Activated CD4-positive, alpha-beta T cell treated with anti-CD3 and anti-CD28 coated beads, Interleukin-2, amount 50 U/mL, for 16 hours (primary cell): ENCODE results near the gene FOSL2.

Experiments used
- DNase-seq: peaks from one replicate; pipeline ENCODE4 v3.0.0-alpha.2; 2020

The FOSL2 gene

GRCh38 chr2:28413899-28414295 lies 21.2 kb downstream of the FOSL2 start:
- DNase-seq = no peak

- no peak for DNase-seq
These were observed 21.9 kb downstream of the FOSL2 start for GRCh38 chr2:28414583-28414982.

DNA sequence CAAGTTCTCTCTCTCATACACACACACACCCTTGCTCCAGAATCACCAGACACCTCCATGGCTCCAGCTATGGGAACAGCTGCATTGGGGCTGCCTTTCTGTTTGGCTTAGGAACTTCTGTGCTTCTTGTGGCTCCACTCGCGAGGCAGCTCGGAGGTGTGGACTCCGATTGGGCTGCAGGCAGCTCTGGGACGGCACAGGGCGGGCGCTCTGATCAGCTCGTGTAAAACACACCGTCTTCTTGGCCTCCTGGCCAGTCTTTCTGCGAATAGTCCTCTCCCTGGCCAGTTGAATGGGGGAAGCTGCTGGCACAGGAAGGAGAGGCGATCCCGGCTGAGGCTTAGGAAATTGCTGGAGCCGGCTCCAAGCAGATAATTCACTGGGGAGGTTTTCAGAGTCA lies 22.4 kb downstream of the FOSL2 start:
- no peak for DNase-seq

DNA sequence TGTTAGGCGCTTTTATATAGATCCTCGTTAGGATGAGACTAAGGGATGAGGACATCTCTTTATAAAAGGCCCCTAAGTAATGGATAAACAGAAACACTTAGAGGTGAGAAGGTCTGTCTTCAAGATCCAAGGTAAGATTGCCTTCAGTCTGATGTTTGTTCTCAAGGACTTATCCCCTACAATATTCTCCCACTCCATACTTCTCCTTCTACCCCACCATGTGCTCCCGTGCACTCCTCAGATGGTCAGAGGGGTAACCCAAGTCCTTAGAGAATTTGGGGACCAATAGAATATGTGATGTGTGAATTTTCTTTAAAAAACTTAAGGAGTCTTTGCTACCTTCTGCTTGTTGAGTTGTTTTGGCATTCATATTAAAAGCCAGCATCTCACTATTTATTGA lies 23.1 kb downstream of the FOSL2 start:
- DNase-seq = no peak

DNA sequence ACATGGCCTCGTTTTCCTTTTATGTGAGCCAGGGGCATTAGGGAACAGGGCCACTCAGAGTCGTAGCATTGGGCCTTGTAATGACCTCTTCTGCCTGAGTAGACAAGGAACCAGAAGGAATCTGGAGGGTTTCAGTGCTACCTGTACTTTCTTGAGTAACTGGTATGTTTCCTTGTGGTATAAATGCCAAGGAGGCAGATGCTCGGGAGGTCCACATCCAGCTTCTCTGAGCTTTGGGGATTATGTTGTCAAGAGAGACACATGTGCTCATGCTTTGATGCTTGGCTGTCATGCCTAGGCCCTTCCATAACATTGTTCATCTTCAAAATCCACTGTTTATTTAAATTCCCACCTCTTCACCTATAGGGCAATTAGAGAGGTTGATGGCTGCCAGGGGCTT lies 26.3 kb downstream of the FOSL2 start:
- no peak for DNase-seq

GRCh38 chr2:28419443-28420270 lies 27.0 kb downstream of the FOSL2 start:
- no peak for DNase-seq

GRCh38 chr2:28420722-28421121 lies 28.1 kb downstream of the FOSL2 start:
- DNase-seq = no peak

- no peak for DNase-seq
These were observed 30.5 kb downstream of the FOSL2 start for GRCh38 chr2:28422908-28423741.

DNA sequence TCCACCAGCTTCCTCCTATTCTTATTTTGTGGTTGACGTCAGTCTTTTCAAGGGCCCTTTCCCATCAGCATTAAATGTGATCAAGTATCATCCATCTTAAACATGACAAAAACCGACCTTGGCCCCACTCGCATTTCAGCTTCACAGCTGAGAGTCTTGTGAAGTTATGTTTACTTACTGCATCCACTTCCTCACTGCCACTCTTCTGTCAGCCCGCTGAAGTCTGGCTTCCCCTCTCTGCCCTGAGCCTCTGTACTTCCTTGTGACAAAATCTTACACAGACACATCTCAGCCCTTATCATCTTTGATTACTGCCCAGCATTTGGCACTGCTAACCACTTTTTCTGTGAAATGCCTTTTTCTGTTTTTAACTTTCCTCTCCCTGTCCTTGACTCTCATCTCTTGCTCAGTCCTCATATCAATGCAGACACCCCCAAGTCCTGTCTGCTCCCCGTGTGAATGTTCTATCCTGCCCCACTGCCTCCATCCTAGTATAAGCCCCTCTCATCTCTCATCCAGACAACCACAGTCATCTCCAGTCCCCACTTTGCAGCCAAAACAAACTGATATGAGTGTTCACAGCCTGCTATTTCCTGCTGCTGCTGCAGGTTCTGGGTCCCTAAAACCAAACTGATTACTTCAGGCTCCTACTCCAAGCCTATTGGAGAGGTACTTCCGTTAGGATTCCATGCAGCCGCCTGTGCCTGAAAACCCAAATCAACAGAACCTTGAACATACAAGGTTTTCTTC lies 31.4 kb downstream of the FOSL2 start:
- DNase-seq = peak; percentile 54

- DNase-seq = no peak
These were observed 32.3 kb downstream of the FOSL2 start for GRCh38 chr2:28424799-28425463.

DNA sequence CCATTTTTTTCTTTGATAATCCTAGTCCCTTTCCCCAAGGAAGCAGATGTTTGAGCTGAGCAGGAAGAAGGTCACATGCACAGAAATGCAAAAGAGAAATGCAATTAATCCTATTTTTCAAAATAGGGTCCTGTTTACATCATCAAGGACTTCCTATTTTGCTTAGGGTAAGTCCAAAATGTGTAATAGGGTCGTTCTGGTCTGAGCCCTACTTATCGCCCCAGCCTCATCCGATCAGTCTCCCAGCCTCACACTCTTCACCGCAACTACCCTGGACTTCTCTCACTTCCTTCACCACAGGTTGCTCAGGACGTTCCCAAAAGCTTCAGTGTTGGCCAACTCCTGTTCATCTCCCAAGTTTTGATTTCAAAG lies 32.8 kb downstream of the FOSL2 start:
- DNase-seq = no peak

DNA sequence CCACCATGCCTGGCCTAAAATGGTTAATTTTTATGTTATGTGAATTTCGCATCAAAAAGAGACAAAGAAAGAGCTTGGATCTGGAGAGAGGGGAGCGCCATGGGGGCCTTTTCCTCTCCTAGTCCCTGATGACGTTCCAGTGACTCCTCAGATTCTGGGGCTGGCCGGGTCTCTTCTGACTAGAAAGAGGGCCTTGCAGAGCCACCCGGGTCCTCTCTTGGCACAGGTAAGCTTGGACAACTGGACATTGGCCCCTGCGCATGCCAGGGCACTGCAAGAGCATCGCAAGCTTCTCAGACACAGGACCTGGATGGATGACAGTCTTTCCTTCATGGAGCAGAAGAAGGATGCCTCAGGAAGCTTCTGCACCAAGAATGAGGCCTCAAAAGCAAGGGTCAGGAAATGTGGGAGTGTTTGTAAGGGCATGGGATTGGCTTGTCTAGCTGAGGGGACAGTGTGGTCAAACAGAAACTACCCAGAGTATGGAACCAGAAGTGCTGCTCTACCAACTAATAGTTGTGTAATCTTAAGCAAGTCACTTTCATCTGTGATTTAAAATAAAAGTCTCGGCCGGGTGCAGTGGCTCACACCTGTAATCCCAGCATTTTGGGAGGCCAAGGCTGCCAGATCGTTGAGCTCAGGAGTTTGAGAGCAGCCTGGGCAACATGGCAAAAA lies 35.2 kb downstream of the FOSL2 start:
- no peak for DNase-seq

- DNase-seq = no peak
These were observed 35.8 kb downstream of the FOSL2 start for GRCh38 chr2:28428486-28428885.

DNA sequence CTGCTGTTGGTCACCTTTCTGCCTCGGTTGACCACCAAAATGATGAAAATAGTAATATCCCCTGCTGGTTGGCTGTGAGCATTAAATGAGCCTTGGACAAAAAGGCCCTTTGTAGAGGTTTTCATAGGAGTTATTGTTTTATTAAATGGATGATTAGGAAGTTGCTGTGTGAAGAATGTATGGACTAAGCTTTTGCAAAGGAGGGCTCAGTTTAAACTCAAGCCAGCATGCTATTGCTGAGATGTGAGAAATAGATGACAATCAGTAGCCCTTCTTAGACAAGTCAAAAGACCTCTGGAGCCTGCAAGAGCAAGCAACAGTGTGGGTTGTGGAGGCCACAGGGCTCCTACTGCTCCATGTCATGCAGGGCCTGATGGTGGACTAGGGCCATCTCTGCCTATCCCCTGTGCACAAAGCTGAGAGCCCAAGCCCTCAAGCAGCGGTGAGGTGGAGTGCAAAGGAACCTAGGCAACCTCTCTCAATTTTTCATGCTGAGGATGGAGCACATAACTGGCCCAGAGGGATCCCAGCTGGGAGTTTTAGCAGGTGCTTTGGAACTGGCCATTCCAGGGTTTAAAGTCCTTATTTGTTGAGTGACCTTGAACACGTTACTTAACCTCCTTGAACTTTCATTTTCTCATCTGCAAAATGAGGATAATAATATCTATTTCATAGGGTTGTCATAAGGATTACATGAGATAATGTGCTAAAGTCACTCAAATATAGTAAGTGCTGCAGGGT lies 37.1 kb downstream of the FOSL2 start:
- DNase-seq = no peak

DNA sequence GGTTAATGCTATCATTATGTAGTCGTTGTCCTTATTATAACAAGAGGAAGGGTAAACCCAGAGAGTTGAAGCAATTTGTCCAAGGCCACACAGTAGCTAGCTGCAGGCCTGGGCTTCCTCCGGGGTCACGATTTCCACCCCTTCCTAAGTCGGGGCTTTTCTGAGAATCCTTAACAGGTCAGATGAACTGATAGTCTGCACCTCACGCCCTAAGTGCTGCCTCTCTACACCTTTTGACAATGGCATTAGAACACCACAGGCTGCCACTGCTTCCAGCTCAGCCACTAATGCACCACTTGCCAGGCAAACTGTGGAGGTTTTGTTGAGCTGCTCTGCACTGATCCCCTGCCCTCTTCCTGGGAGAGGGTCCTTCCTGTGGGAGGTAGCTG lies 37.7 kb downstream of the FOSL2 start:
- no peak for DNase-seq

DNA sequence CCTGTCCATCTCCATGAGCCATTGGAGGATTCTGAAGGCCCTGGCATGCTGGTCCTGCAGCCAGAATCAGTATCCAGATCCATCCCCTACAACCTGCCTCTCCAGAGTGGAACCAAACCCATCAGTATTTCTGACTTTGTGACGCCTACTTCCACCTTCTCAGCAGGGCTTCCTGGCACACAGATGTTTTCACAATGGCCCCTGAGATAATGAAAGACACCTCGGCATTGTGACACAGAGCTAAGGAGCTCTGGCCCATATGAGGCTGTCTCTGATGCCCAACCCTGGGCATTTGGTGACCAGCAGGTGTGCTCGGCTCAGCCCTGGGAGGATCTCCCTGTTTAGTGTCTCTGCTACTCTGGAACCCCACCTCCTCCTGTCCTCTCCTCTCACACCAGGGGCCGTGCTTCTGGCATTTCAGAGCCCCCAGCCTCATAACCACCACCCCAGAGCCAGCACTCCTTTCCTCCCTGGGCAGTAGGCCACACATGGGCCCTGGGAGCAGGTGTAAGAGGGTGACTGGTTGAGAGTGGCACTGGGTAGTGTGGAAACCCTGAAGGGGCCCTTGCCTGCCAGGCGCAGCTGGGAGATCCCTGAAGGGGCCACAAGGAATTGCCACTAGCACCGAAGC lies 38.2 kb downstream of the FOSL2 start:
- DNase-seq = no peak

GRCh38 chr2:28431741-28432140 lies 39.1 kb downstream of the FOSL2 start:
- DNase-seq = no peak

DNA sequence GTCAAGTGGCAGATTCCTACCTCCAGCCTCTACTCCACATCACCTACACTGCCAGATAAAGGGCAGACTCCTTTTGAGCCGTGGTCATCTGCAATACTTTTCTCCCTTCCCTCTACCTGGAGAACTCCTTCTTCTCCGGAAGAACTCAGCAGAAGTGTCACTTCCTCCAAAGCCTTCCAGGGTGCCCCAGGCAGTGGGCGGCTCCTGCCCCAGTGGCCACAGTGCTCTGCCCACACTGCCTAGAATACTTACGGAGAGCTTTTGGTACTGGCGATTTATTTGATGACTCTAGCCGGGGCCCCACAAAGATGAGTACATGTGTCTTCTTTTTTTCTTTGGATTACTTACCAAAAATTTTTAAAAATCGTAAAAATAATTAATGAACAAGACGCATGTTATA lies 39.7 kb downstream of the FOSL2 start:
- DNase-seq = no peak

DNA sequence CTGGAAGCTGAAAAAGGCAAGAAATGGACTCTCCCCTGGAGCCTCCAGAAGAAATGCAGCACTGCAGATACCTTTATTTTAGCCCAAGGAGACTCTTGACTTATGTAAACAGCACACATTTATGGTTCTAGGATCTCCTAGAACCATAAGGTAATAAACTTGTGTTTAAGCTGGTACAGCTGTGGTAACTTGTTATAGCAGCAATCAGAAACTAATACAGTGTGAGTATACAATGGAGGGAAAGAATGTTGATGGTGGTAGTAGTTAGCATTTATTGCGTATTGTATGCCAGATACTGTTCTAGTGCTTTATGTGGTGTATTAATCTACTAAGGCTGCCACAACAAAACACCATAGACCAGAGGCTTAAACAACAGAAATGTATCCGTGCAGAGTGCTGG lies 40.6 kb downstream of the FOSL2 start:
- no peak for DNase-seq

DNA sequence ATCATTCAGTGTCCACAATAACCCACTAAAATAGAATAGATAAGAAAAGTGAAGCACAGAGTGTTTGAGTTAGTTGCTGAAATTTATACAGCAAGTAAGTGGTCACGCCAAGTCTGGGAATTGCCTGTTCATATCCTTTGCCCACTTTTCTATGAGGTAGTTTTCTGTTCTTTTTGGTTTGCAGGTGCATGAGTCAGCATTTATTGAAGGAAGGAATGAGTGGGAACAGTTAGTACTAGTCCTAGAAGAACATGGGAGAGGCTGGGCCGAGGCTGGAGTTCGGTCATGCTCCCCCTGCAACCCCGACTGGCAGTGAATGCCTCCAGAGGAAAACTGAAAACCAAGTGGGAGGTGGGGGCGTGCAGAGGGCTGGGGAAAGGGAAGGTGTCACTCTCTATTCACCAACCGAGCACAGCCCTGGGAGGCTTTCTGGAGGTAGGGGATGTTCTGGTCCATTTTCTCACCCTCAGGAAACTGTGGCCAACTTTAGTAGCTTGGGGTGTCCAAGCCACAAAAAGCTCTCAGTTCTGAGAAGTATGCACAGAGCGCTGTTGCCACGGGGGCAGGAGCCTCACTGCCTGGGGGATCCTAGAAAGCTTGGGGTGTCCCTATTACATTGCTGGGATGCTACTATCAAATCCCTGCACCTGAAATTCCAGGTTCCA lies 41.4 kb downstream of the FOSL2 start:
- DNase-seq = no peak

DNA sequence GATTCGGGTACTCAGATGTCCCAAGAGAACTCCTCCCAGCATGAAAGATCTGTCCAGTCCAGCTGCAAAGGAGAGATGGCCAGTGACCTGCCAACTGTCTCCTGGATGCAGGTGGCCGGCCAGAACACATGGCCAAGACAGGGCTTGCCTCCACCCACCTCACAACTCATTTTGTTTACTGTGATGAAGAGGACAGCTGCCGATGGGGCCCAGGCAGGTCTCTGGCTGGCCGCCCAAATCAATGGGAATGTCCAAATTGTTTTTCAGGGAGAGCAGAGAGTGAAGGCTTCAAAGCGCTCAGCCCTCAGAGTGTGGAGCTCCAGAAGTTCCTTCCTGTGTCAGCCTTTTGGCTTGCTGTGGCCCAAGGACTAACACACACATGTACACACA lies 41.9 kb downstream of the FOSL2 start:
- no peak for DNase-seq
